GM19438 (cell line): ENCODE measurements around the gene OR51D1.

Experiments
- ATAC-seq: cut with Tn5 transposase; IDR thresholded peaks from one replicate; pipeline ENCODE4 v1.9.1; 2021; ENCODE audit warnings: low read depth; ENCODE audit not compliant: unreplicated experiment

The OR51D1 gene

GRCh38 chr11:4643682-4644081 is 6.4 kb downstream of the OR51D1 start, which contains the start of gene OR51E1:
Gene OR51E1, plus strand, starts transcription at chr11:4643982. Its CDS starts 8,545 bp downstream, at chr11:4652527.
- no peak for ATAC-seq

- ATAC-seq: no peak
These were observed 7.0 kb downstream of the OR51D1 start for GRCh38 chr11:4644233-4644632.

- ATAC-seq: no peak
These were observed 8.7 kb downstream of the OR51D1 start for GRCh38 chr11:4645974-4646373.

- ATAC-seq: no peak
These were observed 10.5 kb downstream of the OR51D1 start for GRCh38 chr11:4647766-4648165.

GRCh38 chr11:4654635-4655369 is 17.5 kb downstream of the OR51D1 start:
- ATAC-seq: no peak

- no peak for ATAC-seq
These were observed 21.6 kb downstream of the OR51D1 start for GRCh38 chr11:4658629-4659445.

GRCh38 chr11:4662876-4663275 is 25.6 kb downstream of the OR51D1 start:
- ATAC-seq: no peak

- ATAC-seq: no peak
These were observed 26.9 kb downstream of the OR51D1 start for GRCh38 chr11:4664183-4664582.

- no peak for ATAC-seq
These were observed 27.5 kb downstream of the OR51D1 start for GRCh38 chr11:4664786-4665185.

GRCh38 chr11:4665424-4665823 is 28.1 kb downstream of the OR51D1 start:
- ATAC-seq: no peak

- ATAC-seq: no peak
These were observed 34.5 kb downstream of the OR51D1 start for GRCh38 chr11:4671741-4672140.

GRCh38 chr11:4672470-4672869 is 35.2 kb downstream of the OR51D1 start:
- no peak for ATAC-seq

- ATAC-seq: no peak
These were observed 36.5 kb downstream of the OR51D1 start for GRCh38 chr11:4673781-4674180.

- ATAC-seq: no peak
These were observed 40.7 kb downstream of the OR51D1 start for GRCh38 chr11:4677948-4678347.

- no peak for ATAC-seq
These were observed 43.1 kb downstream of the OR51D1 start for GRCh38 chr11:4680341-4680740.

- no peak for ATAC-seq
These were observed 45.5 kb downstream of the OR51D1 start for GRCh38 chr11:4682623-4683419.

GRCh38 chr11:4684631-4685285 is 47.5 kb downstream of the OR51D1 start:
- no peak for ATAC-seq
